Activated effector memory CD4-positive, alpha-beta T cell treated with Interleukin-2 at 50 U/mL for 16 hours (primary cell): ENCODE results near the gene LRMDA.

Experiments used
- DNase-seq: peaks from one replicate; pipeline ENCODE4 v3.0.0-alpha.2; 2020

LRMDA gene

DNA sequence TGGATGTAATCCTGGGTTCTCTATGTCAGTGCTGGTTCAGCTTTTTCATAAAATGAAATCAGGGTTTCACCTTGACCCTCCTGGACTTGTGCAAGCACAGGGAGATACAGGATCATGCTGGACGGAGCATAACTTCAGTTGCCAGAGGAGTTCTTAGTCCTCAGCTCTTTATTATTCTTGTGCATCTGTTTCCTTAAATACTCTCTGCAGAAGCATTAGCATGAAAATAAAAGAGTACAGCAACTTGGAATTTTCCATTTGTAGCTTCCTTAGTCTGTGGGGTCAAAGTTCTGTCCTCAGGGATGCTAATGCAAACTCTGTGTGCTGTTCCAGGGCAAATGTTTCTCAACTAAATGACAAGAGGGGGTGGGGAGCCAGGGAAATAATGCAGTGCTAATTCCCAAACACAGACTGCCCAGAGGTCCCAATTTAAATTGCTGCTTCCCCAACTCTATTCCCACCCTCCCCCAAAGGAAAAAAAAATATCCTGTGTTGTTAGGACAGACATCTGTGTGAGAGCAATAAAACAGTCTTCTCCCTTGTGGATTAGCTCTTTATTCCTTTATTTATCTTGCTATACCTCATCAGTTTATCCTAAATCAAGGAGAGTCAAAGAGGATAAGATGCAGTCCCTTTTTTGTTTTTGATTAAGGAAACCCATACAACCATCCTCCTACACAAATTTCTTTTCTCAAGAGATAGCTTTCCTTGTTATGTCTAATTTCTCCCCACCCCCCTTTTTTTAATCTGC is 905.0 kb downstream of the LRMDA start:
- no peak for DNase-seq

DNA sequence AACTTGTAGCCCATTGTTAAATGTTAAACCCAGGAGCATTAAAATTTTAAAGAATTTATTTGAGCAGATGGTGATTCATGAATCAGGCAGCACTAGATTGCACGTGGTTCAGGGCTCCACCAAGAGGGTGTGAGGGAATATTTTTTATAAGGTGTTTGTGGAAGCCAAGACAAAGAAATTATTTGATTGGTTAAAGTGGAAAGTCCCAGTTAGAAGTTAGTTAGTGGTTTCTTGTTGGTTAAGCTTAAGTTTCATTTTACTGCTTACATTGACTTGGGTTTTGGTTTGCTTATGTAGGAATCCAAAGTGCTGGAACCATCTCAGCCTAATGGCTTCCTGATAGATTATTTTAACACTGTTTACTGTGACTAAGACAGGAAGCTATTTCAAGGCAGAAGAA is 906.2 kb downstream of the LRMDA start:
- no peak for DNase-seq

DNA sequence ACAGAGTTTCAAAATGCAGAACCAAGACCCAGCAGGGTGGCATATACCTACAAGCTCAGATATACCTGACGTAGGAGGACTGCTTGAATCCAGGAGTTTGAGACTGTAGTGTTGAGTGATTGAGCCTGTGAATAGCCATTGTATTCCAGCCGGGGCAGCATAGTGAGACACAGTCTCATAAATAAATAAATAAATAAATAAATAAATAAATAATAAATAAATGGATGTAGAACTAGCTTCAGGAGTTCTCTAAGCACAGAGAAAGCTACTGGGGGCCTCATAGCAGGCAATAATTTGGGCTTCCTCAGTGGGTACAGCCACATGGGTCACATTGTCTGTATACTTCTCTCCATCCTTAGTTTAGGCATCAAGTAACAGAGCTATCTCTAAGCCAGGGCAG is 906.8 kb downstream of the LRMDA start:
- DNase-seq = no peak

DNA sequence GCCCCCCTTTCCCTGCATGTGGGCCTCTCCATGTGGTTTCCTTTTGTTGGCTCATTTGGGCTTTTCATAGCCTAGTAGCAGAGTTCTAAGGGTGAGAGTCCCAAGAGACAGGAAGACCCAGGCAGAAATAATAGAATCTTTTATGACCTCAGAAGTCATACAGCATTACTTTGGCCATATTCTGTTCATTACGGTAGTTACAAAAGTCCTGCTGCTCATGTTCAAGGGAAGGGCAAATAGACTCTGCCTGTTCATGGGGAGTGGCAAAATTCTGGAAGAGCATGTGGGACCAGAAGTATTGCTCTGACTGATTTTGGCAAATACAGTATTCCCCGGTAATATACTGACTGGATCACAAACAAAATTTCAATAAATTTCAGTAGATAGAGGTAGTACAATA is 910.3 kb downstream of the LRMDA start:
- no peak for DNase-seq

DNA sequence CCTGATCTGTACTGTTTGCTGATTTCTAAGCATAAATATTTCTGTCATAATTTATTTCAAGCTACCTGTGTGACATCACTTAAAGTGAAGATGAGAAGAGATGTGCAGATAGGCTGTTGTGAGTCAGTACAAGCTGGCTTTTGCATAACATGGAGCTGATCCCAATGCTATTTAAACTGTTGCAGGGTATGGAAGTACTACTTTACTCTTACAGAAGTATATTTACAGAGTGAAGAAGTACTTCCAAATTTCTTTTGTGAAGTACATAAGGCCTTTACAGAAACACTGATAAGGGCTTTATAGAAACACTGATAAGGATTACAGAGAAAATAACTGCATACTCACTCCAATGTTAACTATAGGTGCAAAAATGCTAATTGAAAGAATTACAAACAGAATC is 911.6 kb downstream of the LRMDA start:
- DNase-seq = no peak

DNA sequence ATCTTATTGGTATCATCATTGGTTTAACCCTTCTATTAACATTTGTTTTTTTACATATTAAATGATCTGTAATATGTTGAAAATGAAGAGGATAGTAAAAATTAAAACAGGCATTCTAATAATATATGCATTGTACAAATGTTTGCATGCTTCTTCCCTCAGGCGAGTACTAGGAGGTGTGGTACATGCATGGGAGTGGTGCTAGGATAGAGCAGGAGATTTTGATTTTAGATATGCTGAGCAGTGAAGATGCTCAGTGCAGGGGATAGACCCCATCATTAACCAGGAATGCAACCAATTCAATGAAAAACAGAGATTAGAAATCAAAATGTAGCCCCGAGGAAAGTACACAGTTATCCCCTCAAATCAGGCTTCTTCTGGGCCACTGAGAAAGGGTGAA is 916.4 kb downstream of the LRMDA start:
- DNase-seq = no peak

DNA sequence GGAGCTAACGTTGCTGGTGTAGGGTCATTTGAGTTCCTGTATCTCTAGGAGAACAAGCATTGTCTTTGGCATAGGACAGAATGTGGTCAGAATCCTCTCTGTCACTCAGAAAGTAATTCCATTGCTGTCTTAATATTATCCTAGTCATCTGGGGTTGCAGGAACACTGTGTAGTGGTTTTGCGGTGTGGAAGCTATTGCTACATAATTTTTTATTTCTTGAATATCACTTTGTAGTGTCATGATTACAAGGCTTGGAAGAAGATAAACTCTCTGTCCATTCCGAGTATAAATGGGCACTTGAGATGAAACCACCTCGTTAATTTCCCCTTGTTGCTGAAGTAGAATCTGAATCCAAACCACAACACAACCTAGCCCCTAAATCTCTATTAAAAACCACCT is 919.2 kb downstream of the LRMDA start:
- no peak for DNase-seq

DNA sequence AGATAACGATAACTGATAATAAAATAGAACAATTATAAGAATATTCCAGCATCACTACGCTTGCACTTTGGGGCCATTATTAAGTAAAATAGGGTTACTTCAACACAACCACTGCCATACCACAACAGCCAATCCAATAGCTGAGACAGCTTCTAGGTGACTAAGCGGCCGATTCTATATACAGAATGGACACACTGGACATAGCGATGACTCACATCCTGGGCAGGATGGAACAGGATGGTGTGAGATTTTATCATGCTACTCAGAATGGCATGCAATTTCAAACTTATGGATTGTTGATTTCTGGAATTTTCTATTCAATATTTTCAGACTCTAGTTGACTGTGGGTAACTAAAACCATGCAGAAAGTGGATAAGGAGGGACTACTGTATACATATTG is 920.9 kb downstream of the LRMDA start:
- no peak for DNase-seq

DNA sequence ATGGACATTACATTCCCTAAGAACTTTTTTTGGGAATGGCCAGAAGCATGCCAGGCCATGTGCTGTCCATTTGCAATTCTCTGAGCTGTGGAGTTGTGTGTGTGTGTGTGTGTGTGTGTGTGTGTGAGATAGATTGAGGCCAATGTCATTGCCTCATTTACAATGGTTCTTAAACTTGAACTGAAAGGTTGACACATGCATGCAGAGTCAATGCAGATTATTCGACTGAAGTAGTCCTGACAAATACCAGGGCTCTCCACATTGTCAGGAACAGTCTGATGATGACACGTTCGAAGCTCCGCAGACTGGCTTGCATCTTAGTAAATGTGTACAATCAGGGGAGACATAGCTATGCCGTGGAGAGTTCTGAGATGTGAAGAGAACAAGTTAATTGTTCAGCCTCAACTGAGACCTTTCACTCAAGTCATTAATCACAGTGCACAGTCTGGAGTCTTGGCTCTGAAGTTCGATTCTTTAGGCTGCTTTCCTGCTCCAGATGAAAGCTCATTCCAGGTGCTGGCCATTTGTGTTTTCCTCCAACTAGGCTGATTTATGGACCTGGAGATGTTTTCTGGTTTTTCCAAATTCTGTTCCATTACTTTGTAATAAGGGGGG is 921.9 kb downstream of the LRMDA start:
- DNase-seq = no peak

DNA sequence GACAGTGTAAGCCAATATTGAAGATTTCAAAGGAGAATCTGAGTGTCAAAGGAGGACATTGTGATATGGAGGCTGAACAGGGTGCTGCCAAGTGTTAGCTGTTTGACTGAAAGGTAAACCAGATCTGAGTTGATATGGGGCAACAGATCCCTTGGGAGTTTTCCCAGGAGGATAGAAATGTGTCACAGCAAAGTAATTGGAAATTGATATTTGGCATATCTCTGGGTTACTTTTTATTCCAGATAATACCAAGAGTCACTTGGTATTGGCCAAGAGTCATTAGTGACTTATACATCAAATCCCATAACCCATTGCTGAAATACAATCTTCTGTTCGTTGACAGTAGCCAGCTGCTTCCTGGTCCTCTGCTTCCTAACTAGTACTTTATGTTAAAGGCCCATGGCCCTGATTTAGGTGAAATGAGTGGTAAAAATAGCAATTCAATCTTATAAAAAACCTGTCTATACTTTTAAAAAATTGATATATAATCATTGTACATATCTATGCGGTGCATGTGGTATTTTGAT is 922.9 kb downstream of the LRMDA start:
- DNase-seq = no peak

DNA sequence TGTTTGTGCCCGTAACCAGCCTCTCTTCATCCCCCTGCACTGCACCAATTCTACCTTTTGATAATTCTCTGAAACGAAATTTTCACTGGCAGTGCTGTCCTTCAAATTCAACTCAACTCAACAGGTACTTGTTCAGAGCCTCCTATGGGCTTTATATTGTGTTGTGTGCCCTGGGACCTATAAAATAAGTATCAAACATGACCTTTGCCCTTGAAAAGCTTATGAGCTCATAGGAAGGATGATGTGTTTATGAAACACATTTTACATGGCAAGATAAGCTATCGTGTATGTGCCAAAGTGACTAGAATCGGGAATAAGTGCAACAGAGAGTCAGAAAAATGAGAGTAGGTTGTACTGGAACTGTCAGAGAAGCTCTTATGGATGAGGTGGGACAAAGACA is 923.5 kb downstream of the LRMDA start:
- no peak for DNase-seq

DNA sequence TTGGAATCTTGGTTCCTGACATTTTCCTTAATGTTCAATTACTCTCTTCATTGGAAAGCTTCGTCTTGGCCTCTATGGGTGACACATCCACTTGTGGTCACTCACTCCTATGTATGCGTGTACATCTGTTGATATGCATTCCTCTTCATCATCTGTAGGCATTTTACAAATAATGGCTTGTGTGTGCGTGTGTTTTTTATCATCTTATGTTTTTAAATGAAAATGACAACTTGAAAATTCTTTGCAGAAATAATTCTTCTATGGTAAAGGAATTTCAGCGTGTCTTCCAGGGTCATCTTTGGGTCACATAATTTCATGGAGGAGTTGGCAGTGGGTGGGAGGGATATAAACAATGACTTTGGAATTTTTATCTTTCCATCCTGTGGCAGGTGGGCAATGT is 925.1 kb downstream of the LRMDA start:
- DNase-seq = no peak

DNA sequence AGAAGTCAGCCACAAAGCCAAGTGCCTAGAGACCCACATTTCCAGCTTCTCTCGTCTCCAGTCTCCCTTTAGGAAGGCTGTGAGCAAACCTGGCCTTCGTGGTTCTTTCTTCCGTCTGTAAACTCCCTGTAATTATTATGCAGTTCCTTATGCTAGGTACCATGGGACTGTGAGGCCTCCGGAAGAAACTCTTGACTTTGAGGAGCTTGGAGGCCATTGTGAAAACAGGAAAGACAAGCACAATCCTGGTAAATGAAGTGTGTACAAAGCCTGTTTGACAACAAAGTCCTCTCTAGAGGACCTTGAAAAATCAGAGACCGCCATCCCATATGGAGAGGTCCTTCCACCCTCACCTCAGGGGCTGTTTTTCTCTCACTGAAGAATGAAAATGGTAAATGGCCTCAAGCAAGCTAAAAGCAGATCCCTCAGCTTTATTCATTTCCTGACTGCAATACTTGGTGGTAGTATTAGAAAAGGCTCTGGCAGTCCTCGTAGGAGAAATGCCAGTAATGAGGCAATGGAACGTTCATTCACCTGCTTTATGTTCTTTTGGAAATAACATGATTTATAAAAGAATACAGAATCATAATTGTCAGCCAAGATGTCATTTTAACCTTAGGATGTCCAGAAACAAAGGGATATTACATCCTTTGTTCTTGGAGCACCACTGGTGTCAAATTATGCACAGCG is 926.4 kb downstream of the LRMDA start:
- no peak for DNase-seq

DNA sequence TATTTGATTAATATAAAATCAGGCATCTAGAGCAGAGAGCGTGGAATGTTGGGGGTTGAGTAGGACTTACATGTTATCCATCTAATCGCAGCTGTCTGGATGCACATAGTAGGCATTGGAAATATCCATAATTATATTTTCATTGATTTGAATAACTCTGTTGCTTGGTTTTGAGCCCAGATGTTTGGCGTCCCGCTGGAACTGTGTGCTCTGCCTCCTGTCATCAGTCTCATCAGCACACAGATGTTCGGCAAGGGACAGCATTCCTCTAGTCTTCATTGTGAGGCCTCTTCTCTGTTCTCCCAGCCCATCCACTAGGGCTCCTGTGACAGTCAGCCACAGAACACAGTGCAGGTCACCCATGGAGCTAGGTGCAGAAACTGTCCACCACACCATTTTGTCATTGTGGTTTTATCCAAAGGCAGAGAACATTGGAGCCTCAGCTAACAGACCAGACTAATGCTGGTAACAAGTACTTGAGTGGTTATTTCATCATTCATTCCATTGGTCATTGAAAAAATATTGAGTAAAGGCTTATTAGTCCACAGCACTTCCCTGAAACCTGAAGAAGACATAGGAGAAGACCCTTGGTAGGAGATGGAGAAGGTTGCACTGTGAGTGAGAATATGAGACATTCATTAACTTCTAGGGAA is 927.4 kb downstream of the LRMDA start:
- DNase-seq = no peak

DNA sequence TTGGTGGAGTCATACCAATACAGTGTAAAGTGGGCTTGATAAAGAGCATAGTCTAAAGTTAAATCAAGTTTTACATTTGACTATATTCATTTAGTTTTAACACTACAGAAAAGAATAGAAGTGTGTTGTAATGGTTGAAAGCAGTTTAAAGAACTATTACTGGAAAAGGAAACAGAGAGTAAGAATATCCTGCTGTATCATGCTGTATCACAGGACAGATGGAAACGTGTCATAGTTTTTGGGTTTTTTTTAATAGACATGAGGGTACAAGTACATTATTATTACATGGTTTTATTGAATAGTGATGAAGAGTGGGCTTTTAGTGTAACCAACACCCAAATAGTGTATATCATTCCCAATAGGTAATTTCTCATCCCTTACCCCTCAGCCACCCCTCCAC is 944.3 kb downstream of the LRMDA start:
- DNase-seq = no peak

DNA sequence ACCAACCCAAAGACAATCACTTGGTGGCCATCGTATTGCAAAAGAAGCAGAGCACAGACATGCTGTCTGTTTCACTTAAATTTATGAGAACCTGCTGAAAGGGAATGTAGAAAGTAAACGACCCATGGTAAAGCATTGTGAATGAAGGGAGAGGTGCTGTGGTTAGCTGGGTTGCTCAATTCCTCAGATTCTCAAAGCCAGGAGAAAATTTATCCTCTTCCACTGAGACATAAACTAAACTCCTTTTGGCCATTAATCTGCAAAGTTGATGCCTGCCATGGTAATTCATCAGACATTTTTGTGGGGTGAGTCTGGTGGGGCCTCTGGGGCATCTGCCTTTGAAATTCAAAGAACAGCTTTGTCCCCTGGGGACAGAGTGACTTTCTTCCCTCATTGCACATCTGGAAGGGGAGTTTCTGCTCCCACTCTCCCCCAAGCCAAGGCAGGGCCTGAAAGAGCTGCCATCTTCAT is 951.0 kb downstream of the LRMDA start:
- DNase-seq = no peak

DNA sequence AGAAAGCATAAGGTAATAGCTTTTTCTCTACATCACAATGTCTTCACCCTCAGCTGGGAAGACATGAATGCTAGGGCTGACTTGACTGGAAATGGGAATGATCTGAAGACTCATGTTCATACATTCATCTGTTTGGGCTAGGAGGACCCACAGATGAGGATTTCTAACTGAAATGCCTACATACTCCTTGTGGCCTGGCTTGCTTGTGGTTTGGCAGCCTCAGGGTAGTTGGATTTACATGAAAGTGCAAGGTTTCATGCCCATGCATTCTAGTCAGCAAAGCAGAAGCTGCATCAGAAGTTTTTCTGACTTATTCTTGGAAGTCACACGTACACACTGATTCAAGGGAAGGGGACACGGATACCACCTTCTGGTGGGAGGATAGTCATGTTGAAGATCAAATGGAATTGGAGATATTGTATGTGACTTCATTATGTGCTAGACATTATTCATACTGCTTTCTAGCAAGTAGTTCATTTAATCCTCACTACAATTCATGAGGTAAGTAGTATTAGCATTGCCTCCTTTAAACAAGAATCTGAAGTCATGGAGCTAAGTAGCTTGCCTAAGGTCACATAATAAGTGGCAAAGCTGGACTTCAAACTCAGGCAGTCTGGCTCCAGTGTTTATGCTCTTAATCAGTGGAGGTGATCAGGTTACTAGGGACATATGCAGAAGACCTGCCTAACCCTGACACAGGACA is 957.0 kb downstream of the LRMDA start:
- DNase-seq = no peak

DNA sequence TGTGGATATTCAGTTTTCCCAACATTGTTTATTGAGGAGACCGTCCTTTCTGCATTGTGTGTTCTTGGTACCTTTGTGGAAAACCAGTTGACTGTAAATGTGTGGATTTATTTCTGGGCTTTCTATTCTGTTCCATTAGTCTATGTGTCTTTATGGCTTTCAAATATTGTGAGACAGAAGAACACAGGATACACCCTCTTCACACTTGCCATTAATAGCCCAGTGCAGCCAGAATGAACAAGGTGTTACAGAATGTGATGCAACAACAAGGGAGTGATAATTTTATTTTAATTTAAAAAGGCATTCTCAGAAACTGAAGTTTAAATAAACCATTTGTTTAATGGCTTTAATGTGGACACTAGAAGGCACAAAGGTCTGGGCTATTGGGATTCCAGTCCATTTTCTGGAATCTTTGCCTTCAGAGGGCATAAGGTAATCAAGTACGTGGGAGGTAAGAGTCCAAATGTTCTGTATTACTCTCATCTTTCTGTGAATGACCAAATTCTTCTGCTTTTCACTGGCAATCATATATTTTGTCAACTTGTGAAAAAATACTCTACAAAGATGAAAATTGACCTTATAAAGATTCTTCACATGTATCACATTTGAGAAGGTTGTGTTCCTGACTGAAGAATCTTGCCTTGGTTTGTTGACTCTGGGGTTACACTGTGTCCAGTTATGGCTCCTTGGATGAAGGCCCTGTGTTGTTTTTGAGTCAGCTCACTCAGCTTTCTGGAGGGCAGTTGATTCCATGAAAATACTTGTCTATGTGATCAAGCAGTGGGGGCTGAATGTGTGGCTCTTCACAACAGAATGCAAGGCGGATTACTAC is 962.7 kb downstream of the LRMDA start:
- DNase-seq = no peak

DNA sequence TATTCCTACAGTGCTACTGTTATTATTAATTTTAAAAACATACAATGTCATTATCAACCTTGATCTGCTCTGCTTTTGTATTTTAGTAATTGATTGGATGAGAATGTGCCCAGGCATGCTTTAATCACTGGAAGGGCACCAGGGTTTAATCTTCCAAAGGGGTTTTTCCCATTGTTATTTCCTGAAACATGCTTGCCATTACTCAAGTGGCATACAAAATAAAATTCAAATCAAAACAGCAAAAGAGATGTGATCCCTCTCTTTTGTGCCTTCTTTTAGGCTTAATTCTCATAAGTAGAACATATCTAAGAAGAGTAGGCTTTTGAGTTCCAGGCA is 963.3 kb downstream of the LRMDA start:
- DNase-seq = no peak

DNA sequence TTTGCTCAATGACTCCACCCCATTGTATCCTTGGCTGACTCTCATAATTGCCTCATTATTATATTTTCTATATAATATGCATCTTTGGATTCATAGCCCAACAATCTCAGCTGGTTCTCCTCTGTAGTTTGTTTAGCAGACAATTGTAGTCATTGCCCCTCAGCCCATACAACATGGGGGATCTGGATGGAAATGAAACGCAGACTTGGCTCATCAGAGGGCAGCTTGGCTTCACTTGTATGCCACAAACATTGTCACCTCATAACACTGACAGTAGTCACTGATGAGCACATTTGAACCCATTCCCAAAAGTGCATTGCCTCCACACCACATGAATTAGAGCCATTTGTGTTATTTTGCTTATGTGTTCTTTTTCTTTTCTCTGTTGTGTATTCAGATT is 963.8 kb downstream of the LRMDA start:
- no peak for DNase-seq

DNA sequence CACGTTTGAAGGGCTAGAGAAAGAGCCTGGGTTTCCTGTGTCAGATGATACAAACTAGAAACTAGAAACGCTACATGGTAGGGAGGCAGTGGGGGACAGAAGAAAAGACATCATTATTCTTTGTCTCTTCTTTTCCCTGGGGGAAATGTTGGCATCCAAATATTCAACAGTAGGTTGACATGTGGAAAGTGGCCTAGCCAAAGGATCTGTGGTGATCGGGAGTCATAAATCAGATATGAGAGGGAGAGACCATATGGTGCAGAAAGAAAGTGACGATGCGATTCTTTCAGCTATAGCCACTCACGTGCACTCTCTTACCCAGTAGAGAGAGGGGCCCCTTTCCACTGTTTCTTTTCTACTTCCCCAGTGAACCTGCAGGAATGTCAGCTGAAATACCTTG is 964.7 kb downstream of the LRMDA start:
- no peak for DNase-seq
